ENCODE measurements around the gene ELMO3.

ELMO3 gene

GRCh38 chr16:67154578-67155294, 44.2 kb upstream of the ELMO3 start:
- TF ChIP-seq, protein P1, sequence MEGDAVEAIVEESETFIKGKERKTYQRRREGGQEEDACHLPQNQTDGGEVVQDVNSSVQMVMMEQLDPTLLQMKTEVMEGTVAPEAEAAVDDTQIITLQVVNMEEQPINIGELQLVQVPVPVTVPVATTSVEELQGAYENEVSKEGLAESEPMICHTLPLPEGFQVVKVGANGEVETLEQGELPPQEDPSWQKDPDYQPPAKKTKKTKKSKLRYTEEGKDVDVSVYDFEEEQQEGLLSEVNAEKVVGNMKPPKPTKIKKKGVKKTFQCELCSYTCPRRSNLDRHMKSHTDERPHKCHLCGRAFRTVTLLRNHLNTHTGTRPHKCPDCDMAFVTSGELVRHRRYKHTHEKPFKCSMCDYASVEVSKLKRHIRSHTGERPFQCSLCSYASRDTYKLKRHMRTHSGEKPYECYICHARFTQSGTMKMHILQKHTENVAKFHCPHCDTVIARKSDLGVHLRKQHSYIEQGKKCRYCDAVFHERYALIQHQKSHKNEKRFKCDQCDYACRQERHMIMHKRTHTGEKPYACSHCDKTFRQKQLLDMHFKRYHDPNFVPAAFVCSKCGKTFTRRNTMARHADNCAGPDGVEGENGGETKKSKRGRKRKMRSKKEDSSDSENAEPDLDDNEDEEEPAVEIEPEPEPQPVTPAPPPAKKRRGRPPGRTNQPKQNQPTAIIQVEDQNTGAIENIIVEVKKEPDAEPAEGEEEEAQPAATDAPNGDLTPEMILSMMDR (IDR thresholded peaks at IDR 0.05; ENCODE audit: low read depth, low read length), result no peak
- DNase-seq (ENCODE audit: low read depth, low spot score), result no peak
- in situ Hi-C loops (cut with HindIII; ENCODE audit: low sequenced_read_pairs), result no loop called here
- no peak overlapping the region for H3K4me3 ChIP-seq (ENCODE audit: low read depth, low read length)

GRCh38 chr16:67155295-67156142, 43.4 kb upstream of the ELMO3 start:
- in situ Hi-C loops (cut with HindIII; ENCODE audit: low sequenced_read_pairs), result no loop called here
- peak; percentile 58 for DNase-seq (ENCODE audit: low read depth, low spot score)
- TF ChIP-seq, protein P1 (IDR thresholded peaks at IDR 0.05; ENCODE audit: low read depth, low read length), result peak; percentile 78
- no peak overlapping the region for H3K4me3 ChIP-seq (ENCODE audit: low read depth, low read length)

GRCh38 chr16:67156143-67156844, 42.6 kb upstream of the ELMO3 start:
- no peak for DNase-seq (ENCODE audit: low read depth, low spot score)
- TF ChIP-seq, protein P1 (IDR thresholded peaks at IDR 0.05; ENCODE audit: low read depth, low read length), result no peak
- no peak overlapping the region for H3K4me3 ChIP-seq (ENCODE audit: low read depth, low read length)
- in situ Hi-C loops (cut with HindIII; ENCODE audit: low sequenced_read_pairs), result no loop called here

DNA sequence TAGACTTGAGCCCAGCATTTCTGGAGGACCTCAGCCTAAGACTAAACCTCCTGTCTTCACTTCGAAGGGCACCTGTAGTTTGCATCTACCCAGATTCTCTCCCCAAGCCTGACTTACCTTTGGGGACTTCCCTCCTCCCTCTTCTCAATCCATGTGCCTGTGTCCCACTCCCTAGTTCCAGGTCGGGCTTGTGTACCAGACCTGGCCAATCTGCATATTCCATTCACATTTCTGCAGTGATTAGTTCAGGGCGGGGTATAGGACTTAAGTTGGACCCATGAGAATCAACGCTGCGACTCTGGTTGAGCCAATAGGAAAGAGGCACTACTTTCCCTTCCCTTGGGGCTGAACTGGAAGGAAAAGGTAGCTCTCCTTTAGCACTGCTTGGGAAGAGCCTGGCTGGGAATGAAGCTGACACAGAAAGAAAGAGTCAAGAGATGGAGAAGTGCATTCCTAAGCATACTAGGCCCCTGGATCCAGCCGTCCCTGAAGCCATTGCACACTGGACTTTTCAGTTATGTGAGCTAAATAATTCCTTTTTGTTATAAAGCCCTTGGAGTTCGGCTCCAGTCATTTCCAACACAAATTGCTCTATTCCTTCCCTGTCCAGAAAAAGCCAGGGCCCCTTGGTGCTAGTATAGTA, 41.7 kb upstream of the ELMO3 start:
- TF ChIP-seq, protein P1 (IDR thresholded peaks at IDR 0.05; ENCODE audit: low read depth, low read length), result no peak
- no peak for DNase-seq (ENCODE audit: low read depth, low spot score)
- in situ Hi-C loops (cut with HindIII; ENCODE audit: low sequenced_read_pairs), result no loop called here
- H3K4me3 ChIP-seq (ENCODE audit: low read depth, low read length), result no peak overlapping the region

- in situ Hi-C loops (cut with HindIII; ENCODE audit: low sequenced_read_pairs), result no loop called here
- TF ChIP-seq, protein P1 (IDR thresholded peaks at IDR 0.05; ENCODE audit: low read depth, low read length), result no peak
- DNase-seq (ENCODE audit: low read depth, low spot score), result no peak
- no peak overlapping the region for H3K4me3 ChIP-seq (ENCODE audit: low read depth, low read length)
Measured at GRCh38 chr16:67157892-67158635, 40.9 kb upstream of the ELMO3 start.
